ENCODE results near the gene PGPEP1. TPM values are rescaled to one million over a fixed set of nuclear protein-coding genes. Genes with fewer than 3 reads are reported as not detected.

Gene PGPEP1
- total and polyA plus RNA-seq, 3 experiments from 2014 or later, result 12.2 to 27.7 (median 27.3) TPM

GRCh38 chr19:18388100-18388959 lies 47.9 kb downstream of the PGPEP1 start:
- POLR2A ChIA-PET, result interaction anchor here (0.9 to 1.2 kb wide), 2 partner anchors 29 to 109 kb away, joined by 3 to 4 read pairs; no protein-coding TSS in a partner anchor
- H3K27me3 ChIP-seq (ENCODE audit: insufficient read depth, low read length, poor library complexity, severe bottlenecking), result peaks cover 22% of the 10 kb centered on the region
- CTCF ChIA-PET, result interaction anchor here (0.6 to 4.7 kb wide), 41 partner anchors 8 to 1500 kb away, joined by 3 to 100 read pairs (median 4); partner anchors contain the start of genes JUND, LSM4, REX1BD and SSBP4

DNA sequence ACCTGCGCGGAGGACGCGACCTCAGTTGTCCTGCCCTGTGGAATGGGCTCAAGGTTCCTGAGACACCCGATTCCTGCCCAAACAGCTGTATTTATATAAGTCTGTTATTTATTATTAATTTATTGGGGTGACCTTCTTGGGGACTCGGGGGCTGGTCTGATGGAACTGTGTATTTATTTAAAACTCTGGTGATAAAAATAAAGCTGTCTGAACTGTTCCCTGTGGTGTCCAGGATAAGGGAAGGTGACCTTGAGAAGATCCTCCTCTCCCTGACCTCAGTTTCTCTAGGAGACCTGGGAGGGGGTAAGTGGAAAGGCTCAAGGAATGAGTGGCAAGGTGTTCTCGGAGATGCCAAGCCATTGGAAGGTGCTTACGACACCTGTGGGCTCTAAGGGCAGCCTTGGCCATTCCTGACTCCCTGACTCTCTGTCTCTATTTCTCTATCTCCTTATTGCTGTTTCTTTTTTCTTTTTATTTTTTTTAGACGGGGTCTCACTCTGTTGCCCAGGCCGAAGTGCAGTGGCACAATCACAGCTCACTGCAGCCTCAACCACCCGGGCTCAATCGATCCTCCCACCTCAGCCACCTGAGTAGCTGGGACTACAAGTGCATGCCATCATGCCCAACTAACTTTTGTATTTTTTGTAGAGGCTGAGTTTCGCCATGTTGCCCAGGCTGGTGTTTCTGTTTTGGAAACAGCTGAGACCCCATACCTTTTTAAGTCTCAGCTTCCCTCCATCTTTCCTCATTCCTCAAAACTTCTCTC lies 48.7 kb downstream of the PGPEP1 start:
- Histone ChIP-seq H3K27ac (ENCODE audit: low read depth, low read length) (no peak overlapping the region), H3K36me3 (ENCODE audit: insufficient read depth, low read length) (no peaks in the 10 kb centered on the region), H3K4me1 (ENCODE audit: insufficient read depth, low read length) (no peaks in the 10 kb centered on the region), H3K9me3 (ENCODE audit: low read length) (no peaks in the 10 kb centered on the region), H3K4me3 (ENCODE audit: low read length) (no peak overlapping the region), H3K27me3 (ENCODE audit: insufficient read depth, low read length, poor library complexity, severe bottlenecking) (peaks cover 22% of the 10 kb centered on the region)
- Mint-ChIP-seq H3K9me3 (no peaks in the 10 kb centered on the region), H3K4me3 (peak overlapping the region in 6 of 7 donors; percentile 36 to 80 (median 72)), H3K36me3 (peaks cover 0 to 3% (median 0%) of the 10 kb centered on the region in 3 donors), H3K27me3 (peaks cover 17 to 38% of the 10 kb centered on the region in 2 donors), H3K4me1 (peaks cover 5 to 13% (median 11%) of the 10 kb centered on the region in 3 donors), H3K27ac (no peak overlapping the region)
- ChIA-PET CTCF (interaction anchor here (1.0 to 4.7 kb wide), 25 partner anchors 9 to 200 kb away, joined by 3 to 100 read pairs (median 7); partner anchors contain the start of genes JUND, LSM4, REX1BD and SSBP4), POLR2A (interaction anchor here (0.9 to 1.2 kb wide), 2 partner anchors 28 to 110 kb away, joined by 3 to 4 read pairs; no protein-coding TSS in a partner anchor)
- DNase-seq, result no peak

More at GRCh38 chr19:18388100-18388959, 47.9 kb downstream of the PGPEP1 start:
- Mint-ChIP-seq H3K27ac (peak overlapping the region in 1 of 8 donors; percentile 9), H3K36me3 (peaks cover 0 to 3% (median 0%) of the 10 kb centered on the region in 3 donors), H3K9me3 (no peaks in the 10 kb centered on the region), H3K27me3 (peaks cover 16 to 34% of the 10 kb centered on the region in 2 donors), H3K4me3 (peak overlapping the region in 6 of 7 donors; percentile 71 to 83 (median 78)), H3K4me1 (peaks cover 5 to 13% (median 11%) of the 10 kb centered on the region in 3 donors)
- Histone ChIP-seq H3K4me3 (ENCODE audit: low read length) (peak overlapping the region; percentile 45), H3K9me3 (ENCODE audit: low read length) (no peaks in the 10 kb centered on the region), H3K4me1 (ENCODE audit: insufficient read depth, low read length) (no peaks in the 10 kb centered on the region), H3K36me3 (ENCODE audit: insufficient read depth, low read length) (no peaks in the 10 kb centered on the region), H3K27ac (ENCODE audit: low read depth, low read length) (peak overlapping the region; percentile 61)
- peak; percentile 62 to 83 (median 70) for DNase-seq

DNA sequence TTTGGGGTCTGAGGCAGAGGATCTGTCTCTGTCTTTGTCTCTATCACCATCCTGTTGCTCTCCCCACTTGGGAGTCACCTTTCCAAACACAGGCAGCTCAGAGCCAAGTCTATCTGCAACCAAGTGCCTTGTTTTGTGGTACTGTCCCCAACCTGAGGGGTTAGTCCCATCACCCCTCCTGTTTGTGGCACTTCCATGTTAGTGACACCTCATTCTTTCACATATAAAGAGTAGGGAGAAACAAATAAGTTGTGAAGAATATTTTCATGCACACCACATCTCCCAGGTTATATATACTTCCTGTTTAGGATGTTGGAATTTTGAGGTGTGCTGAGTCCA lies 49.3 kb downstream of the PGPEP1 start:
- H3K9me3 ChIP-seq (ENCODE audit: low read length), result no peaks in the 10 kb centered on the region
- no peaks in the 10 kb centered on the region for H3K36me3 ChIP-seq (ENCODE audit: insufficient read depth, low read length)
- H3K4me3 ChIP-seq (ENCODE audit: low read length), result no peak overlapping the region
- peaks cover 0 to 3% (median 0%) of the 10 kb centered on the region in 3 donors for H3K36me3 Mint-ChIP-seq
- no peak for DNase-seq
- CTCF ChIA-PET, result interaction anchor here (1.2 to 4.7 kb wide), 6 partner anchors 8 to 110 kb away, joined by 3 to 100 read pairs (median 9); partner anchors contain the start of genes JUND and SSBP4
- H3K4me1 ChIP-seq (ENCODE audit: insufficient read depth, low read length), result no peaks in the 10 kb centered on the region
- peaks cover 14 to 37% of the 10 kb centered on the region in 2 donors for H3K27me3 Mint-ChIP-seq
- H3K4me1 Mint-ChIP-seq, result peaks cover 5 to 13% (median 11%) of the 10 kb centered on the region in 3 donors
- POLR2A ChIA-PET, result no interaction called here
- H3K27ac Mint-ChIP-seq, result no peak overlapping the region
- H3K9me3 Mint-ChIP-seq, result no peaks in the 10 kb centered on the region
- peak overlapping the region in 1 of 7 donors; percentile 33 for H3K4me3 Mint-ChIP-seq
- no peak overlapping the region for H3K27ac ChIP-seq (ENCODE audit: low read depth, low read length)
- peaks cover 22% of the 10 kb centered on the region for H3K27me3 ChIP-seq (ENCODE audit: insufficient read depth, low read length, poor library complexity, severe bottlenecking)

DNA sequence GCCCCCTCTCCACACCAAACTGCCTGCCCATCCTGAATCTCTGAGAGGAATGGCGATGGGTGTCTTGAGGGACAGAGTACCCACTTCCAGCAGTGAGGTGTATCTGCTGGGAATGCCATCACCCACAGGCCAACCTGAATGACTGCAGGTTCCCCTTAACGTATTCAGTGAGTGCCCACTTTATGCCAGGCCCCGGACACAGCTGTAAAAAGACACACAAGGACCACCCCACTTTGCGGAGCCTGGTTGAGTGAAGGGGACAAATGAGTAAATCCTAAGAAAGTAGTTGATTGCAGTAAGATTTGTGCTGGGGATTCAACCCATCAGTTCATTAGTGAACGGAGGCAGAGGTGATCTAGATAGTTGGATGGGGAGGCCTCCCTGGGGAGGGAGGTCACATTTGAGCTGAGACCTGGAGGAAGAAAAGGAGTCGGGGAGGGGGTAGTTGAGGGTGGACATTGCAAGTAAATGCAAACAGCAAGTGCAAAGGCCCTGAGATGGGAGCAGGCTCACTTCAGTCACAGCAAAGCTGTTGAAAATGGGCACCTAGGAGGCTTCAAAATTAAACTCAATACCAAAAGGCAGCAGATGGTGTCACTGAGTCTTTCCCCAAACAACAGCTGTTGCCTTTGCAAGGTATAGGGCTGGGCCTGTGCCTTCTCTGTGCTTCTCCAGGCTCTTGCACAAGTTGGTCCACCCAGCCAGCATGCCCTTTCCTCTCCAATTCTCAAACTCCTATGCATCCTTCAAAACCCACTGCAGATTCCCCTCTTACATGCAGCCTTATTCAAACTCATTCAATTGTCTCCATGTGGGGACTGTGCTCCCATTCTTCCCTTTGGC lies 49.9 kb downstream of the PGPEP1 start:
- DNase-seq, result no peak
- ChIA-PET CTCF (interaction anchor here (0.8 to 4.7 kb wide), 4 partner anchors 24 to 110 kb away, joined by 3 to 100 read pairs (median 22); partner anchors contain the start of genes JUND and SSBP4), POLR2A (interaction anchor here (0.6 kb wide), 1 partner anchor 60 kb away, joined by 4 read pairs; no protein-coding TSS in a partner anchor)
- Mint-ChIP-seq H3K36me3 (peaks cover 0 to 3% (median 0%) of the 10 kb centered on the region in 3 donors), H3K4me1 (peaks cover 5 to 13% (median 11%) of the 10 kb centered on the region in 3 donors), H3K27ac (peak overlapping the region in 1 of 8 donors; percentile 76), H3K9me3 (no peaks in the 10 kb centered on the region), H3K27me3 (peaks cover 8 to 33% of the 10 kb centered on the region in 2 donors), H3K4me3 (peak overlapping the region in 1 of 7 donors; percentile 16)
- H3K36me3 ChIP-seq (ENCODE audit: insufficient read depth, low read length), result no peaks in the 10 kb centered on the region
- H3K4me3 ChIP-seq (ENCODE audit: low read length), result no peak overlapping the region
- H3K4me1 ChIP-seq (ENCODE audit: insufficient read depth, low read length), result no peaks in the 10 kb centered on the region
- no peaks in the 10 kb centered on the region for H3K9me3 ChIP-seq (ENCODE audit: low read length)
- H3K27me3 ChIP-seq (ENCODE audit: insufficient read depth, low read length, poor library complexity, severe bottlenecking), result peaks cover 22% of the 10 kb centered on the region
- no peak overlapping the region for H3K27ac ChIP-seq (ENCODE audit: low read depth, low read length)

- Mint-ChIP-seq H3K36me3 (peaks cover 0 to 3% (median 0%) of the 10 kb centered on the region in 3 donors), H3K4me3 (no peak overlapping the region), H3K9me3 (no peaks in the 10 kb centered on the region), H3K27ac (no peak overlapping the region), H3K4me1 (peaks cover 5 to 13% (median 11%) of the 10 kb centered on the region in 3 donors), H3K27me3 (peaks cover 10 to 23% of the 10 kb centered on the region in 2 donors)
- no peaks in the 10 kb centered on the region for H3K4me1 ChIP-seq (ENCODE audit: insufficient read depth, low read length)
- no peak overlapping the region for H3K27ac ChIP-seq (ENCODE audit: low read depth, low read length)
- DNase-seq, result no peak
- POLR2A ChIA-PET, result no interaction called here
- no peaks in the 10 kb centered on the region for H3K9me3 ChIP-seq (ENCODE audit: low read length)
- CTCF ChIA-PET, result interaction anchor here (1.6 to 4.7 kb wide), 3 partner anchors 20 to 112 kb away, joined by 5 to 100 read pairs (median 34); partner anchors contain the start of genes JUND and SSBP4
- H3K27me3 ChIP-seq (ENCODE audit: insufficient read depth, low read length, poor library complexity, severe bottlenecking), result peaks cover 13% of the 10 kb centered on the region
- no peaks in the 10 kb centered on the region for H3K36me3 ChIP-seq (ENCODE audit: insufficient read depth, low read length)
- H3K4me3 ChIP-seq (ENCODE audit: low read length), result no peak overlapping the region
Observed at GRCh38 chr19:18391509-18392075, 51.2 kb downstream of the PGPEP1 start.

DNA sequence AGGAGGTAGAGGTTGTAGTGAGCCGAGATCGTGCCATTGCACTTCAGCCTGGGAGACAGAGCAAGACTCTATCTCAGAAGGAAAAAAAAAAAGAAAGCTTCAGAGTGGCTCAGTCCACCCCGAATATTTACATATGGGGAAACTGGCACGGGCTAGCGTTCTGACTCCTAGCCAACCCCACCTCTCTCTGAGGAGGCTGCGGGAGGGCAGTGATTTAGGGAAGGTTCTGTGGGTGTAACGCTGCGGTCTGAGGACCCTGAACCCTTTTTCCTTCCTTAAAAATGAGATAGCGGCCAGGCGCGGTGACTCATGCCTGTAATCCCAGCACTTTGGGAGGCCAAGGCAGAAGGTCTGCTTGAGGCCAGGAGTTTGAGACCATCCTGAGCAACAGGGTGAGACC lies 52.0 kb downstream of the PGPEP1 start:
- H3K4me3 ChIP-seq (ENCODE audit: low read length), result no peak overlapping the region
- H3K4me3 Mint-ChIP-seq, result no peak overlapping the region
- POLR2A ChIA-PET, result interaction anchor here (0.6 kb wide), 1 partner anchor 1213 kb away, joined by 3 read pairs; no protein-coding TSS in a partner anchor
- peaks cover 0 to 3% (median 0%) of the 10 kb centered on the region in 3 donors for H3K36me3 Mint-ChIP-seq
- H3K9me3 Mint-ChIP-seq, result no peaks in the 10 kb centered on the region
- H3K9me3 ChIP-seq (ENCODE audit: low read length), result no peaks in the 10 kb centered on the region
- peaks cover 14 to 22% of the 10 kb centered on the region in 2 donors for H3K27me3 Mint-ChIP-seq
- CTCF ChIA-PET, result interaction anchor here (1.6 kb wide), 1 partner anchor 19 kb away, joined by 5 read pairs; no protein-coding TSS in a partner anchor
- H3K27ac Mint-ChIP-seq, result peak overlapping the region in 1 of 8 donors; percentile 70
- no peak for DNase-seq
- peaks cover 5% of the 10 kb centered on the region for H3K4me1 ChIP-seq (ENCODE audit: insufficient read depth, low read length)
- no peaks in the 10 kb centered on the region for H3K36me3 ChIP-seq (ENCODE audit: insufficient read depth, low read length)
- no peak overlapping the region for H3K27ac ChIP-seq (ENCODE audit: low read depth, low read length)
- peaks cover 11% of the 10 kb centered on the region for H3K27me3 ChIP-seq (ENCODE audit: insufficient read depth, low read length, poor library complexity, severe bottlenecking)
- H3K4me1 Mint-ChIP-seq, result peaks cover 3 to 14% (median 9%) of the 10 kb centered on the region in 3 donors

Data from CD8-positive, alpha-beta memory T cell (primary cell).